ENCODE data around the gene OPCML. TPM values are rescaled to one million over a fixed set of nuclear protein-coding genes. Genes with fewer than 3 reads are reported as not detected.

The OPCML gene
- total and polyA plus RNA-seq, 2 of the 13 experiments (the other 11 are each of a cell fraction or from before 2014, with no cell fraction given), result not detected

- TF ChIP-seq, protein P1, sequence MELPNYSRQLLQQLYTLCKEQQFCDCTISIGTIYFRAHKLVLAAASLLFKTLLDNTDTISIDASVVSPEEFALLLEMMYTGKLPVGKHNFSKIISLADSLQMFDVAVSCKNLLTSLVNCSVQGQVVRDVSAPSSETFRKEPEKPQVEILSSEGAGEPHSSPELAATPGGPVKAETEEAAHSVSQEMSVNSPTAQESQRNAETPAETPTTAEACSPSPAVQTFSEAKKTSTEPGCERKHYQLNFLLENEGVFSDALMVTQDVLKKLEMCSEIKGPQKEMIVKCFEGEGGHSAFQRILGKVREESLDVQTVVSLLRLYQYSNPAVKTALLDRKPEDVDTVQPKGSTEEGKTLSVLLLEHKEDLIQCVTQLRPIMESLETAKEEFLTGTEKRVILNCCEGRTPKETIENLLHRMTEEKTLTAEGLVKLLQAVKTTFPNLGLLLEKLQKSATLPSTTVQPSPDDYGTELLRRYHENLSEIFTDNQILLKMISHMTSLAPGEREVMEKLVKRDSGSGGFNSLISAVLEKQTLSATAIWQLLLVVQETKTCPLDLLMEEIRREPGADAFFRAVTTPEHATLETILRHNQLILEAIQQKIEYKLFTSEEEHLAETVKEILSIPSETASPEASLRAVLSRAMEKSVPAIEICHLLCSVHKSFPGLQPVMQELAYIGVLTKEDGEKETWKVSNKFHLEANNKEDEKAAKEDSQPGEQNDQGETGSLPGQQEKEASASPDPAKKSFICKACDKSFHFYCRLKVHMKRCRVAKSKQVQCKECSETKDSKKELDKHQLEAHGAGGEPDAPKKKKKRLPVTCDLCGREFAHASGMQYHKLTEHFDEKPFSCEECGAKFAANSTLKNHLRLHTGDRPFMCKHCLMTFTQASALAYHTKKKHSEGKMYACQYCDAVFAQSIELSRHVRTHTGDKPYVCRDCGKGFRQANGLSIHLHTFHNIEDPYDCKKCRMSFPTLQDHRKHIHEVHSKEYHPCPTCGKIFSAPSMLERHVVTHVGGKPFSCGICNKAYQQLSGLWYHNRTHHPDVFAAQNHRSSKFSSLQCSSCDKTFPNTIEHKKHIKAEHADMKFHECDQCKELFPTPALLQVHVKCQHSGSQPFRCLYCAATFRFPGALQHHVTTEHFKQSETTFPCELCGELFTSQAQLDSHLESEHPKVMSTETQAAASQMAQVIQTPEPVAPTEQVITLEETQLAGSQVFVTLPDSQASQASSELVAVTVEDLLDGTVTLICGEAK (IDR thresholded peaks at IDR 0.05), result no peak
- TF ChIP-seq, protein P1 (CRISPR knock-in tag; IDR thresholded peaks at IDR 0.05), result no peak
Measured at GRCh38 chr11:132960273-132961078, 571.8 kb downstream of the OPCML start (continued).

DNA sequence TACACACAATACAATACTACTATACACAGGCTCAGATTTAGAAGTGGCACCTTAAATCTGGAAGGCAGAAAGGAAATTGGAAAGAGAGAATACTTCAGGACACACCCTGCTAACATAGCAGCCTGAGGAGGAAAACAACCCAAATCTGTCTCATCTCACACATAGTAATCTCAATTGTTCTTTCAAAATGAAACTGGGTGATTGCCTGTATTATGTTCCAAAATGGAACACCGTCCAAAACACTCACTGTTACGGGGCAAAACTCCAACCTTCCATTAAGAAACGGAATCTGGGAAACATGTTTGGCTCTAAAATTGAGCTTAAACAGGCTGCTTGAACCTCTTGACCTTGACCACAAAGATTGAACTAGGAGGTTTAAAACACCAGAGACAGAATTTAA is 572.6 kb downstream of the OPCML start:
- Histone ChIP-seq H3K4me2 (ENCODE audit: low read depth, low read length) (no peak overlapping the region), H3K27me3 (ENCODE audit: control insufficient read depth in 1 of 2, insufficient read depth in 2 of 2, low read length in 2 of 2) (peaks cover 0 to 23% of the 10 kb centered on the region in 2 experiments; a peak in 3 of 5 replicates), H3K9ac (ENCODE audit: insufficient read depth, low read depth, low read length) (no peak overlapping the region), H3K4me3 (replicated peaks in 1 of 3; ENCODE audit: insufficient read depth in 1 of 3, low read depth in 2 of 3, low read length in 3 of 3) (no peak overlapping the region), H3K9me3 (ENCODE audit: low read length) (no peaks in the 10 kb centered on the region), H2AFZ (ENCODE audit: low read length) (no peak overlapping the region), H3K36me3 (replicated peaks in 1 of 2; ENCODE audit: control insufficient read depth in 1 of 2, insufficient read depth in 2 of 2, low read length in 2 of 2) (no peaks in the 10 kb centered on the region), H4K20me1 (ENCODE audit: insufficient read depth, low read length) (no peaks in the 10 kb centered on the region), H3K79me2 (ENCODE audit: insufficient read depth, low read length) (no peaks in the 10 kb centered on the region), H3K27ac (ENCODE audit: extremely low read length, insufficient read depth, low read length) (no peak overlapping the region), H3K4me1 (ENCODE audit: insufficient read depth, low read length) (no peaks in the 10 kb centered on the region)
- WGBS (ENCODE audit: low lambda C conversion rate), result 4% methylated on average over 3 of the region's 3 CpGs
- ChIA-PET POLR2A (no interaction called here), CTCF (ENCODE audit: low intra/inter-chr PET ratio, low total read pairs) (no interaction called here)
- FAIRE-seq (no peak), DNase-seq (ENCODE audit: low spot score) (no peak), ATAC-seq (no peak)
- no TSS peak for BruUV-seq (replicated peaks)
- in situ Hi-C loops (cut with HindIII; ENCODE audit: extremely low pct_ligation_motif_present, low pct_unique_long_range_greater_than_20kb), result no loop called here
- intact Hi-C loops (cut with micrococcal nuclease; ENCODE audit: unreplicated experiment), result no loop called here
- TF ChIP-seq SNRNP70 (IDR thresholded peaks at IDR 0.05; ENCODE audit: low read depth, low read length) (no peak), PITX1 (CRISPR knock-in tag; IDR thresholded peaks at IDR 0.05) (no peak), ZNF350 (CRISPR knock-in tag; IDR thresholded peaks at IDR 0.05; ENCODE audit: borderline replicate concordance, low read depth) (no peak), NBN (conservative IDR thresholded peaks at IDR 0.05) (no peak), ZNF276 (CRISPR knock-in tag; IDR thresholded peaks at IDR 0.05; ENCODE audit: low read depth) (no peak)

Measured in HepG2 (cell line).